ENCODE data around the gene KIF20B.

- TF ChIP-seq CTCF (conservative IDR thresholded peaks at IDR 0.05 in 1 of 2, IDR thresholded peaks at IDR 0.05 in 1 of 2; ENCODE audit: extremely low read depth in 1 of 2, insufficient read depth in 1 of 2, low read depth in 1 of 2, low read length in 2 of 2) (no peak), EZH2 (IDR thresholded peaks at IDR 0.05; ENCODE audit: borderline replicate concordance, low read length) (no peak)
Observed at GRCh38 chr10:89810908-89811525, 109.6 kb downstream of the KIF20B start.

Measured in mammary epithelial cell (primary cell).